ENCODE measurements around the gene BRSK2.

GRCh38 chr11:1348146-1348795 is 41.5 kb upstream of the BRSK2 start:
- TF ChIP-seq CTCF (IDR thresholded peaks at IDR 0.05 in 4 of 5, conservative IDR thresholded peaks at IDR 0.05 in 1 of 5), result no peak
- TF ChIP-seq POLR2A (IDR thresholded peaks at IDR 0.05), result no peak
